Measurements from ENCODE around the gene AIG1. TPM values are rescaled to one million over a fixed set of nuclear protein-coding genes. Genes with fewer than 3 reads are reported as not detected.

AIG1 gene
- total and polyA plus RNA-seq, 2 of the 4 experiments (the other 2 are of a cell fraction): 21.3 to 27.1 TPM

DNA sequence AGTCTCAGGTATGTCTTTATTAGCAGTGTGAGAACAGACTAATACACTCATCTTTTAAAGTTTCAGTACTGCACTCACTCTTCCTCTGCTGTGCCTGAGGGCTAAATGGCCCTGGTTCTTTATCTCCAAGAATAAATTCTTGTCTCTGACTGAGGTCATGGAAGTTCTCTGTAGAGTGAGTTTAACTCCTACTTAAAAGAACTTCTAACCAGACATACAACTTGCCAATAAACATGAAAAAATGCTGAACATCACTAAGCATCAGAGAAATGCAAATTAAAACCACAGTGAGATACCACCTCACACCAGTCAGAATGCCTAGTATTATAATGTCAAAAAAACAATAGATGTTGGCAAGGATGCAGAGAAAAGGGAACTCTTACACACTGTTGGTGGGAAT, 316.2 kb downstream of the AIG1 start:
- intact Hi-C loops (cut with micrococcal nuclease) (no loop called here), dilution Hi-C loops (cut with HindIII; ENCODE audit: low sequenced_read_pairs, unreplicated experiment) (no loop called here)
- H2BK15ac ChIP-seq (ENCODE audit: low read depth, low read length): no peak overlapping the region

More for the DNA sequence above, 316.2 kb downstream of the AIG1 start:
- no peak overlapping the region for H2BK5ac ChIP-seq (ENCODE audit: low read depth, low read length, poor library complexity, severe bottlenecking)
- H3K56ac ChIP-seq (ENCODE audit: extremely low read depth, insufficient read depth, low read length): no peak overlapping the region
- H2AK9ac ChIP-seq (replicated peaks; ENCODE audit: low read depth, low read length, poor library complexity): no peak overlapping the region
- H2AK5ac ChIP-seq (ENCODE audit: low read depth, low read length): no peak overlapping the region
- H3K27me3 ChIP-seq (ENCODE audit: control insufficient read depth, insufficient read depth, low read length): peaks cover 9% of the 10 kb centered on the region
- no peak overlapping the region for H3K18ac ChIP-seq (ENCODE audit: low read depth, low read length)
- TF ChIP-seq SMC3 (IDR thresholded peaks at IDR 0.05; ENCODE audit: low read depth, low read length) (no peak), MAZ (IDR thresholded peaks at IDR 0.05; ENCODE audit: borderline replicate concordance, low read depth, low read length) (no peak), POLR2A (IDR thresholded peaks at IDR 0.05; ENCODE audit: low read depth, low read length) (no peak), RAD21 (IDR thresholded peaks at IDR 0.05; ENCODE audit: low read length) (no peak), CEBPB (IDR thresholded peaks at IDR 0.05; ENCODE audit: low read depth, low read length) (no peak)
- TF ChIP-seq, protein P1, sequence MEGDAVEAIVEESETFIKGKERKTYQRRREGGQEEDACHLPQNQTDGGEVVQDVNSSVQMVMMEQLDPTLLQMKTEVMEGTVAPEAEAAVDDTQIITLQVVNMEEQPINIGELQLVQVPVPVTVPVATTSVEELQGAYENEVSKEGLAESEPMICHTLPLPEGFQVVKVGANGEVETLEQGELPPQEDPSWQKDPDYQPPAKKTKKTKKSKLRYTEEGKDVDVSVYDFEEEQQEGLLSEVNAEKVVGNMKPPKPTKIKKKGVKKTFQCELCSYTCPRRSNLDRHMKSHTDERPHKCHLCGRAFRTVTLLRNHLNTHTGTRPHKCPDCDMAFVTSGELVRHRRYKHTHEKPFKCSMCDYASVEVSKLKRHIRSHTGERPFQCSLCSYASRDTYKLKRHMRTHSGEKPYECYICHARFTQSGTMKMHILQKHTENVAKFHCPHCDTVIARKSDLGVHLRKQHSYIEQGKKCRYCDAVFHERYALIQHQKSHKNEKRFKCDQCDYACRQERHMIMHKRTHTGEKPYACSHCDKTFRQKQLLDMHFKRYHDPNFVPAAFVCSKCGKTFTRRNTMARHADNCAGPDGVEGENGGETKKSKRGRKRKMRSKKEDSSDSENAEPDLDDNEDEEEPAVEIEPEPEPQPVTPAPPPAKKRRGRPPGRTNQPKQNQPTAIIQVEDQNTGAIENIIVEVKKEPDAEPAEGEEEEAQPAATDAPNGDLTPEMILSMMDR (conservative IDR thresholded peaks at IDR 0.05; ENCODE audit: low read depth, low read length): no peak
- H3K79me1 ChIP-seq (ENCODE audit: low read depth in 1 of 2, low read length in 2 of 2): no peaks in the 10 kb centered on the region
- CTCF ChIA-PET: no interaction called here
- no peak overlapping the region for H4K8ac ChIP-seq (ENCODE audit: low read depth in 2 of 2, low read length in 2 of 2)
- H4K91ac ChIP-seq (ENCODE audit: insufficient read depth, low read depth, low read length): no peak overlapping the region
- DNase-seq (no peak), ATAC-seq (ENCODE audit: low read depth) (no peak)
- no peak overlapping the region for H3K4ac ChIP-seq (ENCODE audit: low read depth, low read length)
- H4K20me1 ChIP-seq (ENCODE audit: insufficient read depth, low read length): no peaks in the 10 kb centered on the region
- no peaks in the 10 kb centered on the region for H3K36me3 ChIP-seq (ENCODE audit: control insufficient read depth, insufficient read depth, low read length)
- BruUV-seq (replicated peaks): no TSS peak
- H2BK120ac ChIP-seq (ENCODE audit: low read depth, low read length): no peak overlapping the region
- H3K4me3 ChIP-seq (ENCODE audit: insufficient read depth, low read depth, low read length): no peak overlapping the region
- H3K14ac ChIP-seq (replicated peaks; ENCODE audit: low read depth, low read length): no peak overlapping the region
- H3K27ac ChIP-seq (ENCODE audit: insufficient read depth, low read length): no peak overlapping the region
- no peak overlapping the region for H2AFZ ChIP-seq (replicated peaks; ENCODE audit: low read length, poor library complexity)
- no peaks in the 10 kb centered on the region for H3K9me3 ChIP-seq (ENCODE audit: control insufficient read depth, insufficient read depth, low read length)
- H2BK20ac ChIP-seq (ENCODE audit: low read depth, low read length): no peak overlapping the region
- no peak overlapping the region for H4K5ac ChIP-seq (ENCODE audit: low read depth, low read length)
- H3K9ac ChIP-seq (ENCODE audit: low read depth, low read length): no peak overlapping the region
- no peak overlapping the region for H3K4me2 ChIP-seq (ENCODE audit: low read depth, low read length)
- no peak overlapping the region for H3K23ac ChIP-seq (ENCODE audit: low read depth, low read length)
- no peaks in the 10 kb centered on the region for H3K4me1 ChIP-seq (ENCODE audit: control insufficient read depth, insufficient read depth, low read length)
- POLR2A ChIA-PET (ENCODE audit: unreplicated experiment): no interaction called here
- H3K9me1 ChIP-seq (ENCODE audit: insufficient read depth, low read length): no peaks in the 10 kb centered on the region
- in situ Hi-C loops (cut with MboI; ENCODE audit: low sequenced_read_pairs): no loop called here
